Activated CD8-positive, alpha-beta memory T cell treated with anti-CD3 and anti-CD28 coated beads, Interleukin-2, amount 10 ng/mL, durations not matched to agents 7 days and 5 days (primary cell): Measurements from ENCODE around the gene ST6GAL1. TPM values are rescaled to one million over a fixed set of nuclear protein-coding genes. Genes with fewer than 3 reads are reported as not detected.
"Not testable (repeated sequence)": the region's sequence is repeated elsewhere in the genome, so short reads cannot be mapped to it uniquely, and the experiment has no call there.

Source experiments
- ATAC-seq: fragments of 150-1000 bp; cut with Tn5 transposase; one replicate; pipeline ENCODE4 v1.10.0; 2021; ENCODE audit warnings: moderate library complexity
- CTCF ChIA-PET: fragments of 350-600 bp; sonication (Branson Sonifier 250); formaldehyde crosslinking; loops from one replicate; lab custom pipeline; 2021; ENCODE audit warnings: antibody characterized with exemption; lab: Charles Lee
- DNase-seq: peaks from one replicate; pipeline ENCODE4 v3.0.0-alpha.2; 2020
- H3K27ac Mint-ChIP-seq: one replicate; pipeline ENCODE4 v1.8.0; 2021; ENCODE audit warnings: mild to moderate bottlenecking, mixed read lengths
- H3K27me3 Mint-ChIP-seq: one replicate; pipeline ENCODE4 v1.8.0; 2021; ENCODE audit warnings: mixed read lengths
- H3K36me3 Mint-ChIP-seq: one replicate; pipeline ENCODE4 v1.8.0; 2021; ENCODE audit warnings: mild to moderate bottlenecking, mixed read lengths
- H3K4me1 Mint-ChIP-seq: one replicate; pipeline ENCODE4 v1.8.0; 2021; ENCODE audit warnings: mixed read lengths
- H3K4me3 Mint-ChIP-seq: one replicate; pipeline ENCODE4 v1.8.0; 2021; ENCODE audit warnings: mild to moderate bottlenecking, moderate library complexity, mixed read lengths
- H3K9me3 Mint-ChIP-seq: one replicate; pipeline ENCODE4 v1.8.0; 2022; ENCODE audit warnings: low read depth, mixed read lengths
- total RNA-seq, 2 experiments: library from RNA; stranded (reverse); gene quantifications; one replicate each; pipeline ENCODE4 v1.2.3, GENCODE V29; 2021

ST6GAL1 gene
- total RNA-seq, 2 experiments from 2014 or later: 77.9 to 102 TPM

DNA sequence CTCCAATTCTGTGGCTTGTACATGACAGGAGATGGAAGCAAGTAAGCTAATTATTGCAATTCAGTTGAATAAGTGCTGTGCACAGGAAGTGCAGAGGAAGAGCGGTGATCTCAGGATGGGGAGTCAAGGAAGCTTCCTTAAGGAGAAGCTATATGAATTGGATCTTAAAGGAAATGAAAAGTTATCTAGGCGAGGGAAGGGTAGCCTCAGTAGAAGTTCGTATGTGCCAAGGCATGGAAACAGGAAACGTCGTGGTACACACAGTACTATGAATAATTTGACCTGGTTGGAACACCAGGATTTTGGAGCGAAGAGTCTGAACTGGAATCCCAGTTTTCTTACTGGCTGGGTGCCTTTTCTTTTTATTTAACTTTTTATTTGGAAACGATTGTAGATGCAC is 39.3 kb downstream of the ST6GAL1 start:
- Mint-ChIP-seq H3K27ac (peak overlapping the region; percentile 7), H3K9me3 (no peaks in the 10 kb centered on the region), H3K4me1 (peaks cover 31% of the 10 kb centered on the region), H3K27me3 (no peaks in the 10 kb centered on the region), H3K4me3 (no peak overlapping the region), H3K36me3 (peaks cover 65% of the 10 kb centered on the region)
- DNase-seq: no peak
- no peak for ATAC-seq
- CTCF ChIA-PET: interaction anchor here (0.5 to 1.0 kb wide), 3 partner anchors 21 to 121 kb away, joined by 3 read pairs; no protein-coding TSS in a partner anchor

DNA sequence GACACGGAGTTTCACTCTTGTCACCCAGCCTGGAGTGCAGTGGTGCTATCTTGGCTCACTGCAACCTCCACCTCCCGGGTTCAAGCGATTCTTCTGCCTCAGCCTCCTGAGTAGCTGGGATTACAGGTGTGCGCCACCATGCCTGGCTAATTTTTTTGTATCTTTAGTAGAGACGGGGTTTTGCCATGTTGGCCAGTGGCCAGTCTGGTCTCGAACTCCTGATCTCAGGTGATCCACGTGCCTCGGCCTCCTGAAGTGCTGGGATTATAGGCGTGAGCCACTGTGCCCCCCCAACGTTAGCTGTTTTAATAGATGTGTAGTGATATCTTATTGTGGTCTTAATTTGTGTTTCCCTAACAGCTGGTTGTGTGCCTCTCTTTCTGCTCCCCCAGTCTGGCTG is 40.8 kb downstream of the ST6GAL1 start:
- ATAC-seq, DNase-seq, H3K4me3 Mint-ChIP-seq: not testable (repeated sequence)

DNA sequence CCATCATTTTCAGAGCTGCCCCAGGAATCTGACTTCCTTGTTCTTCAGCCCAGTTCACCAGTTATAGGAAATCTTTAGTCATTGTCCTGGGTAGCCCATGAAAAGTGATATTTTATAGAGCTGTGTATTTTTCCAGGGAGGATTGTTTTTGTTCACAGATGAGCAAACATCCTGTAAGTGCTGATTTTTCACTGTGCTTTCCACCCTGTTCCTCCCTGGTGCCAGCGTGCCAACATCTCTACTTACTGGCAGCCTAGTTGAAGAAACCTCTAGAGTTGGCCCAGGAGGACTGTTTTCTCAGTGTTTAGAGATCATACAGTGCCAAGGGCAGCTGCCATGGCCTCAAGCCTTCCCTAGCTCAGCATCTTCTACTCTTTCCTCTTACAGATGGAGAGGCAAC is 41.3 kb downstream of the ST6GAL1 start:
- no peaks in the 10 kb centered on the region for H3K27me3 Mint-ChIP-seq
- CTCF ChIA-PET: interaction anchor here (1.6 kb wide), 1 partner anchor 9 kb away, joined by 5 read pairs; no protein-coding TSS in a partner anchor
- peaks cover 70% of the 10 kb centered on the region for H3K36me3 Mint-ChIP-seq
- H3K9me3 Mint-ChIP-seq: no peaks in the 10 kb centered on the region
- no peak overlapping the region for H3K4me3 Mint-ChIP-seq
- peak overlapping the region; percentile 3 for H3K27ac Mint-ChIP-seq
- ATAC-seq (no peak), DNase-seq (no peak)
- H3K4me1 Mint-ChIP-seq: peaks cover 25% of the 10 kb centered on the region

More for the DNA sequence above, 40.8 kb downstream of the ST6GAL1 start:
- H3K27me3 Mint-ChIP-seq, H3K9me3 Mint-ChIP-seq: not testable (repeated sequence)
- peak overlapping the region; percentile 3 for H3K27ac Mint-ChIP-seq
- CTCF ChIA-PET: interaction anchor here (1.6 kb wide), 1 partner anchor 10 kb away, joined by 5 read pairs; no protein-coding TSS in a partner anchor
- H3K4me1 Mint-ChIP-seq: peaks cover 25% of the 10 kb centered on the region
- H3K36me3 Mint-ChIP-seq: peaks cover 74% of the 10 kb centered on the region

DNA sequence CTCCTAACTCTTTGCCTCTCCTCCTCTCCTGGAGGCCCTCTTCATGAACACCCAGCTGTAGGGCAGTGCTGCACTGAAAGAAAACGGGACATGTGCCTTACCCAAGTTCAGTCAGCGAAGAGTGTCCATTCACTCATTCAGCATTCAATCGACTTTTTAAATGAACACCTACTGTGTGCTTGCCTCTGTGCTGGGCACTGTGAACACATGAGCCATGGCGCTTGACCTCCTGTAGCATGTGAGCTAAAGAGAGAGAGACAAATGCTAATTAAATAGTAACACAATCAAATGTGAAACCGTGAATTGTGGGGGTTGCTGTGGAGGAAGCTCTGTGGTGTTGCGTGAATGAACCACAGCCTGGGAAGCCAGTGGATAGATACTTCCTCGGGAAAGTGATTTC is 43.4 kb downstream of the ST6GAL1 start:
- H3K4me1 Mint-ChIP-seq: peaks cover 20% of the 10 kb centered on the region
- H3K27me3 Mint-ChIP-seq: no peaks in the 10 kb centered on the region
- no peaks in the 10 kb centered on the region for H3K9me3 Mint-ChIP-seq
- CTCF ChIA-PET: interaction anchor here (0.8 to 1.9 kb wide), 4 partner anchors 11 to 177 kb away, joined by 3 to 5 read pairs (median 3); no protein-coding TSS in a partner anchor
- peaks cover 64% of the 10 kb centered on the region for H3K36me3 Mint-ChIP-seq
- peak overlapping the region; percentile 20 for H3K27ac Mint-ChIP-seq
- ATAC-seq (no peak), DNase-seq (no peak)
- H3K4me3 Mint-ChIP-seq: no peak overlapping the region

DNA sequence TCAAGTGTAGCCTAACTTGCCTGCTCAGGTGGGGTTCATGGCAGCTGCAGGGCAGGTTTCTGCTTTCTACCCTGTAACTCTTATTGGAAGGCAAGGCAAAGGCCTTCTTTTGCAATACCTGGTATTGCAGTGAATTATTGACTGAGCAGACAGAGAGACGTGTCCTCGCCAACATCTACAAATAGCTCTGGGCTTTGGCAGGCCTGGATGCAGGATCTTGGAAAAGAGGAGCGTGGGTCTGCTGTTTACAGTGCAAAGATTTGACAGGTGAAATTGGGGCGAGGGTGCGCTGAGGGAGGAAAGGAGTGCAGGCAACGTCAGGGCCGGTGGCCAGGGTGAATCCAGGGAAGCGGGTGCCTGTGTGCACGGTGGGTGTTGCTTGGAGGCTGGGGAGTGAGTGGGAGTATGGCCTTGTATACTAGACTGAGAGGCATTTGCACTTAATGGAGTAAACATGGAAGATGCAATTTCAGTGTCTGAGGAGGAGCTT is 44.5 kb downstream of the ST6GAL1 start:
- DNase-seq (no peak), ATAC-seq (no peak)
- H3K4me3 Mint-ChIP-seq: no peak overlapping the region
- no peaks in the 10 kb centered on the region for H3K27me3 Mint-ChIP-seq
- H3K9me3 Mint-ChIP-seq: no peaks in the 10 kb centered on the region
- H3K4me1 Mint-ChIP-seq: peaks cover 14% of the 10 kb centered on the region
- CTCF ChIA-PET: interaction anchor here (0.8 to 1.9 kb wide), 3 partner anchors 12 to 126 kb away, joined by 3 to 5 read pairs (median 3); no protein-coding TSS in a partner anchor
- H3K27ac Mint-ChIP-seq: peak overlapping the region; percentile 42
- peaks cover 60% of the 10 kb centered on the region for H3K36me3 Mint-ChIP-seq

DNA sequence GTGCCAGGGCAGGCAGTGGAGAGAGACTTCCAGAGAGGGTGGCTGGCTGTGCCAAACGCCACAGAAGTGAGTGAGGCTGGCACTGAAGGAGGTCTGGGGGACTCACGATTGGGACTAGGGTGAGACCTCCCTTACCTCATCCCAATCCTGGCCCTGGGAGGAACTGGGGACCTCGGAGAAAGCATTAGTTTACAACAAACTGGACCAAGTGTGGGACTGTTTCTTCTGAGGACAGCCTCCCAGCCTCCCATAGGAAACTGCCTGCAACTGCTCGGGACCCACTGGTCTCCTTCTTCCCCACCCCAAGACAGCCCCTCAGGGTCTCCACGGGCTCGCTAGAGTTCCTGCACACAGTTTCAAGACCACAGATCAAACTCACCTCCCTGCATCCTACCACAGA is 45.4 kb downstream of the ST6GAL1 start:
- H3K9me3 Mint-ChIP-seq: no peaks in the 10 kb centered on the region
- H3K36me3 Mint-ChIP-seq: peaks cover 57% of the 10 kb centered on the region
- no peaks in the 10 kb centered on the region for H3K27me3 Mint-ChIP-seq
- peaks cover 14% of the 10 kb centered on the region for H3K4me1 Mint-ChIP-seq
- DNase-seq (no peak), ATAC-seq (no peak)
- no peak overlapping the region for H3K4me3 Mint-ChIP-seq
- CTCF ChIA-PET: no interaction called here
- no peak overlapping the region for H3K27ac Mint-ChIP-seq

DNA sequence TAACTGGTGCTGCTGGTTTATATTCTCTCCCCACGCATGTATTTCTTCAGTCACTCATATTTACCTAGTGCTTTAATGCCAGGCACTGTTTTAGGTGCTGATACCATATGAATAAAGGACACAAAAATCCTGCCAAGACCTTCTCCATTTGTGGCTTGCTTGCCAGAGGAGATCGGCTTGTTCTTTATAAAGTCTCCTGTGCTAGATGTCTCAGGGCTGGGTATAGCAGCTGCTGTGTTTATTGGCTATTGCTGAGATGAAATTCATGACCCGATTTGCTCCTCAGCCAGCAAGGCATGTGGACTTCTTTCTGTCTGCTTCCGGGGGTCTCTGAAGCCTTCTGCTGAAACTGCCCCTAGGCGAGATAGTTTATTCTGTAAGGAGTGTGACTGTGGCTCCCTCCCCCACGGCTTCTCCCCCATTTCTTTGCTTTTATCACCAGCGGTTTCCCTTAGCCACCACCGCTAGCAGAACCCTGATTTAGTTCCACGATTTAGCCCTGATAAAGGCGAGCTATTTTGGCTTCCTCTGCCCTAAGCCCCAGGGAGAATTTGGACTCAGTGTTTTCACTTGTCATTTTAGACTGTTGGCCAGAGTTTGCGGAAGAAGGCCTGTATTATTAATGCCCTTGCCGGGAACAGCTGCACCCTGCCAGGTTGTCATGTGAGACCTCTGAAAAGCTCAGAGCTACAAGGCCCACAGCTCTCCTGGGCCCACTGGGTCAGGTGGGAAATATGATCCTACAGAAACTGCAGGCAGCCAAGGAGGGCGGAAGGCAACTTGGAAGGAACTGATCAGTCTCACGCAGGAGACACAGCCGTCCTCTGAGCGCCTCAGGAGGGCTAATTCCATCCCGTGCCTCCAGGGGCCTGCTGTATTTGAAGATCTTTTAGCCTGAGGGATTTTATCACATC is 46.8 kb downstream of the ST6GAL1 start:
- no peak for DNase-seq
- Mint-ChIP-seq H3K9me3 (no peaks in the 10 kb centered on the region), H3K36me3 (peaks cover 52% of the 10 kb centered on the region), H3K27ac (no peak overlapping the region), H3K27me3 (no peaks in the 10 kb centered on the region), H3K4me1 (peaks cover 14% of the 10 kb centered on the region), H3K4me3 (no peak overlapping the region)
- CTCF ChIA-PET: no interaction called here
- ATAC-seq: no peak

DNA sequence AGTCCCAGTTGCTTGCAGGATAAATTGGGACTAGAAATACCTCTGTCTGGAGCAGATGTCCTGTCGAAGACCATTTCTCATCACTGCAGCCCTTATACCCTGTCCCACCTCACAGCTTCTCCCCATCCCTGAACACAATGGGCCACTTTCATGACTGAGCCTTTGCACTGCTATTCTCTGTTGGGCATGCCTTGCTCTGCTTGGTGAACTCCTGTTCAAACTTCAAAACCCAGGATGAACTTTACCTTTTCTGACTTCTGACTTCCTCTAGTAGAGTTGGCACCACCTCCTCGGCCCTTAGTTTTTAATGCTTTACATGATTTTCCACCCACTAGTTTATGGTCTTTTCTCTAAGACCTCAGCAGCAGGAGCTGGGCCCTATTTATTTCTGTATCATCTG is 48.4 kb downstream of the ST6GAL1 start:
- peaks cover 6% of the 10 kb centered on the region for H3K4me1 Mint-ChIP-seq
- ATAC-seq (no peak), DNase-seq (no peak)
- H3K27ac Mint-ChIP-seq: no peak overlapping the region
- no peaks in the 10 kb centered on the region for H3K9me3 Mint-ChIP-seq
- H3K27me3 Mint-ChIP-seq: no peaks in the 10 kb centered on the region
- CTCF ChIA-PET: no interaction called here
- H3K4me3 Mint-ChIP-seq: no peak overlapping the region
- H3K36me3 Mint-ChIP-seq: peaks cover 49% of the 10 kb centered on the region

DNA sequence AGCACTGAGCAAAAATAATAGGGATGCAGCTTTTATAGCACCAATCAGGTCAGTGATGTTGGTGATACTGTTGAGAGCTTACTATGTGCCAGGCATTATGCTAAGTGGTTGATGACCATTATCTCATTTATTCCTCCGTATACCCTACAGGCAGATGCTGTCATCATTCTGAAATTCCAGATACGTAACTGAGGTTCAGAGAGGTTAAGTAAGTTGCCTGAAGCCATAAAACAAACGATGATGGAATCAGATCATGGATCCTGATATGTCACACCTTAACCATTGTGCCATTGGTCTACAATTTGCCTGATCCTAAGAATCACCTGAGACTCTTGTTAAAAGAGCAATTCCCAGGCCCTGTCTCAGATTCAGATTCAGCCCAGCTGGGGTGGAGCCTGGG is 49.5 kb downstream of the ST6GAL1 start:
- Mint-ChIP-seq H3K4me3 (no peak overlapping the region), H3K4me1 (no peaks in the 10 kb centered on the region), H3K27me3 (no peaks in the 10 kb centered on the region), H3K9me3 (no peaks in the 10 kb centered on the region), H3K27ac (no peak overlapping the region), H3K36me3 (peaks cover 50% of the 10 kb centered on the region)
- no peak for ATAC-seq
- CTCF ChIA-PET: interaction anchor here (1.0 to 1.6 kb wide), 4 partner anchors 9 to 185 kb away, joined by 3 read pairs; no protein-coding TSS in a partner anchor
- no peak for DNase-seq

DNA sequence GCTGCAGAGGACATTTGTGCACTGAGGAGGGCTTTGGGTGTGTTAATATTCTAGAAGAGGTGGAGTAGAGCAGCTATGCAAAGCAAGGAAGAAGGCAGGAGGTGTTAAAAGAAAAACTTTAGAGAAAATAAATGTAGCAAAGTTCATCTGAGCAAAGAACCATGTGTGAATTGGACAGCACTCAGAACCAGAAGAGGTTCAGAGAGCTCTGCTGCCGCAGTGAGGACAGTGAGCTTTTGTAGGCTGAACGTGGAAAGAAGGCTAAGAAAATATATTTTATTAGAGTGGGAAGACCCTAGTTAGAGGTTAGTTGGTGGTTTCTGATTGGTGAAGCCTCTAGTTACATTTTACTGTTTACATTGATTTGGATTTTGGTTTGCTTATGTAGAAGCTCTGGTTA is 50.7 kb downstream of the ST6GAL1 start:
- no peaks in the 10 kb centered on the region for H3K27me3 Mint-ChIP-seq
- ATAC-seq (no peak), DNase-seq (no peak)
- no peaks in the 10 kb centered on the region for H3K4me1 Mint-ChIP-seq
- peaks cover 42% of the 10 kb centered on the region for H3K36me3 Mint-ChIP-seq
- CTCF ChIA-PET: interaction anchor here (1.2 to 1.8 kb wide), 6 partner anchors 8 to 160 kb away, joined by 3 to 6 read pairs (median 4); no protein-coding TSS in a partner anchor
- H3K4me3 Mint-ChIP-seq: no peak overlapping the region
- no peaks in the 10 kb centered on the region for H3K9me3 Mint-ChIP-seq
- H3K27ac Mint-ChIP-seq: peak overlapping the region; percentile 37

DNA sequence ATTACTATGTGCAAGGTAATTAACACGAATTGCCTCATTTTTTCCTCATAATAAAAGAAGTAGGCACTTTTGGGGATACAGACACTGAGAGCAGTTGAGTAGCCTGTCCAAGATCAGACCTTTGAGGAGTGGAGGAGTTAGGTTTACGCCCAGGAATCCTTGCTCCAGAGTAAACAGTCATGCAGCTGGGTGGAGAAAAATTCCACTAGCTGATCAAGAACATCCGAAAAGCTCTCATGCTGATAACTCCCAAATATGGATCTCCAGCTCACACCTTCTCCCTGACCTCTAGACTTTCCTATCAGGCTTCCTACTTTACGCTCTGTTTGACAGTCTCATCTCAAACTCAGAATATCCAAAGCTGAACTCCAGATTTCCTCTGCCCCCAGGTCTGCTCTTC is 53.3 kb downstream of the ST6GAL1 start:
- CTCF ChIA-PET: no interaction called here
- Mint-ChIP-seq H3K36me3 (peaks cover 36% of the 10 kb centered on the region), H3K4me3 (no peak overlapping the region), H3K9me3 (no peaks in the 10 kb centered on the region), H3K27ac (no peak overlapping the region), H3K27me3 (no peaks in the 10 kb centered on the region), H3K4me1 (peaks cover 10% of the 10 kb centered on the region)
- ATAC-seq (no peak), DNase-seq (no peak)

DNA sequence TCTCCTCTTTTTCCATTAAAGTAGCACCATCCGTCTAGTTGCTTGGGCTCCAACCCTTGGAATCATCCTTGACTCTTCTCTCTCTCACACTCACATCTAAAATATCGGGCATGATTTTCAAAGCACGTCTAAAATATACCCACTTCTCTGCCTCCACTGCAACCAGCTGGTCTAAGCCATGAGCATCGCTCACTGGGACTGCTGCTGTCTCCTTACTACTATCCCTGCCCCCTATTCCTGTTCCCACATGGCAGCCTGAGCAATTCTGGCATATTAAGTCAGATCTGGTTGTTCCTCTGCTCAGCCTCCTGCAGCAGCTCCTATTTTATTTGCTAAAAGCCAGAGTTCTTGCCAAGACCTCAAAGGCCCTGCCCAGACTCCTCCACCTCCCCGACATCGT is 53.7 kb downstream of the ST6GAL1 start:
- ATAC-seq (no peak), DNase-seq (no peak)
- Mint-ChIP-seq H3K27ac (no peak overlapping the region), H3K9me3 (no peaks in the 10 kb centered on the region), H3K27me3 (no peaks in the 10 kb centered on the region), H3K36me3 (peaks cover 34% of the 10 kb centered on the region), H3K4me1 (peaks cover 11% of the 10 kb centered on the region), H3K4me3 (no peak overlapping the region)
- CTCF ChIA-PET: no interaction called here

DNA sequence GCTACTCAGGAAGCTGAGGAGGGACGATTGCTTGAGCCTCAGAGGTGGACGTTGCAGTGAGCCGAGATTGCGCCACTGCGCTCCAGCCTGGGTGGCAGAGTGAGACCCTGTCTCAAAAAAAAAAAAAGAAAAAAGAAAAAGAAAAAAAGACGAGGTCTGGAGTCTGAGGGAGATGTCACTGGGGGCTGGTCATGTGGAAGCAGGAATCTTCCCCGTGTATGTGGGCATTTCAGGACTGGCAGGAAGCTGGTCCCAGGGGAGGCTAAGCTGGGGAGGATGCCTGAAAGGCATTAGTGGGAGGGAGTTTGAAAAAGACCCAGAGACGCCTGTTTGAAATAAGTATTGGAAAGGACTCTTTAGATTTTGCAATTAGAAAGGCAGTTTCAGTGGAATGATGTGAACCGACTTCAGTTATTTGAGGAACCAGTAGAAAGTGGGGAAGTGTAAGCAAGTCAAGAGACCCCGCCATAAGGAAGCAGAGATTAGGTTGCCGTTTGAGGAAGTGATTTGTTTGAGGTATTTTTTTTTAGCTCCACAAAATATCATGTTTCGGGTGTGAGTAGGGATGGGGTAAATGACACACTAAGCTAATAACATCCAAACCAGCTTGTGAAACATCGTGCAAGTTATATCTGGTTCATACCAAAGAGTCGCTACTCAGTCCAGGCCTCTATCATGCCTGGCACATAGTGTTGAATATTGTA is 55.5 kb downstream of the ST6GAL1 start:
- H3K9me3 Mint-ChIP-seq: no peaks in the 10 kb centered on the region
- peaks cover 43% of the 10 kb centered on the region for H3K36me3 Mint-ChIP-seq
- DNase-seq: no peak
- no peak overlapping the region for H3K27ac Mint-ChIP-seq
- no peak for ATAC-seq
- H3K4me1 Mint-ChIP-seq: peaks cover 11% of the 10 kb centered on the region
- CTCF ChIA-PET: interaction anchor here (0.9 kb wide), 1 partner anchor 8 kb away, joined by 3 read pairs; no protein-coding TSS in a partner anchor
- H3K27me3 Mint-ChIP-seq: no peaks in the 10 kb centered on the region
- H3K4me3 Mint-ChIP-seq: no peak overlapping the region
